Uterus (tissue), 2 donors: ENCODE results near the gene CFDP1.

ENCODE experiments used
- POLR2A ChIP-seq, 2 donors: fragments of 450-650 bp; IDR thresholded peaks; one replicate each; pipeline ENCODE4 v1.6.1; 2016; ENCODE audit warnings: antibody characterized with exemption in 2 of 2, mild to moderate bottlenecking in 1 of 2, moderate library complexity in 1 of 2
- TF ChIP-seq, protein P1 (sequence below), 4 experiments: fragments of 200-600 bp in 2 of 4; fragments of 450-650 bp in 2 of 4; sonication (generic) in 2 of 4; IDR thresholded peaks; one replicate each; pipeline ENCODE4 v1.5.1; 2016 to 2019; ENCODE audit warnings: antibody characterized with exemption in 4 of 4, mild to moderate bottlenecking in 2 of 4, moderate library complexity in 1 of 4

DNA sequence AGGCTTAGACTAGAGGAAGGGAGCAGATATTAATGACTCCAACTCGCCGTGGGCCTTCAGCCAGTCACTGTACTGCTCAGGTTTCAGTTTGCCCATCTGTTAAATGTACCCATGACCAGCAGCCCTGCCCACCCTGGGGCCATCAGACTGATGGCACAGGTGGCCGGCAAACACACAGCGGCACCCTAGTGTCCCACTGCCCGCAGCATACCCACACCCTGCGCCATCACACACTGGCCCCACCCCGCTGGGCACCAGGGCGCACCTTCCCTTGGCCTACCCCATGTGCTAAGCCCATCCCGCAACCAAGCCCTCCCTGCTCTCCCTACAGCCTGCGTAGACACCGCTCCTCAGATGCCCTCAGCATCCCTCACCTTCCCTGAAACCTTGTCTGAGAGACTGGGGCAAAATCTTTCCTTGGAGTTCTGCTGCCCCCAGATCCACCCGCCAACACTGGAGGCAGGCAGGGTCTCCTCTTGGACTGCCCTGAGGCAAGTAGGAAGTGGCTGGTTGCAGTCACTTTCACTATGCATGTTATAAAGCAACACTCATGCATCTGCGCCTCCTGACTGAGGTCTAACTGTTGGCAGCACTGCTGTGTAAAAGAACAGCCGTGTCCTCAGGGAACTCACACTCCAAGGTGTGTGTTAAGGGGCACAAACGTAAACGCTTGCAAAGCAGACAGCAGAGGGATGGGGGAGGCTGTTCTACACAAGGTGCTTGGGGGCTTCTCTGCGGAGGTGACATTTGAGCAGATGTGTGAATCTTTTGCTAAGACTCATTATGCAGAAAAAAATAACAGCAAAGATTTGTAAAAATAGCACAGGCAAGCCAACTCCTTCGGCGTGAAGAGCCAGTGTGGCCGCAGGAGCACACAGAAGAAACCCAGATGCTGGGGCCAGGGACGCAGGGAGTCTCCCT is 175.2 kb downstream of the CFDP1 start:
- TF ChIP-seq, protein P1, sequence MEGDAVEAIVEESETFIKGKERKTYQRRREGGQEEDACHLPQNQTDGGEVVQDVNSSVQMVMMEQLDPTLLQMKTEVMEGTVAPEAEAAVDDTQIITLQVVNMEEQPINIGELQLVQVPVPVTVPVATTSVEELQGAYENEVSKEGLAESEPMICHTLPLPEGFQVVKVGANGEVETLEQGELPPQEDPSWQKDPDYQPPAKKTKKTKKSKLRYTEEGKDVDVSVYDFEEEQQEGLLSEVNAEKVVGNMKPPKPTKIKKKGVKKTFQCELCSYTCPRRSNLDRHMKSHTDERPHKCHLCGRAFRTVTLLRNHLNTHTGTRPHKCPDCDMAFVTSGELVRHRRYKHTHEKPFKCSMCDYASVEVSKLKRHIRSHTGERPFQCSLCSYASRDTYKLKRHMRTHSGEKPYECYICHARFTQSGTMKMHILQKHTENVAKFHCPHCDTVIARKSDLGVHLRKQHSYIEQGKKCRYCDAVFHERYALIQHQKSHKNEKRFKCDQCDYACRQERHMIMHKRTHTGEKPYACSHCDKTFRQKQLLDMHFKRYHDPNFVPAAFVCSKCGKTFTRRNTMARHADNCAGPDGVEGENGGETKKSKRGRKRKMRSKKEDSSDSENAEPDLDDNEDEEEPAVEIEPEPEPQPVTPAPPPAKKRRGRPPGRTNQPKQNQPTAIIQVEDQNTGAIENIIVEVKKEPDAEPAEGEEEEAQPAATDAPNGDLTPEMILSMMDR (IDR thresholded peaks at IDR 0.05) = no peak
- TF ChIP-seq POLR2A (IDR thresholded peaks at IDR 0.05) = no peak
